HepG2 (cell line): ENCODE results near the gene ABCC10. TPM values are rescaled to one million over a fixed set of nuclear protein-coding genes. Genes with fewer than 3 reads are reported as not detected.

Experiments used
- FOXO1 ChIP-seq: sonication (generic); formaldehyde crosslinking; IDR thresholded peaks from 2 replicates; pipeline ENCODE4 v1.4.0; 2020; ENCODE audit warnings: missing genetic modification reagents
- HOXA9 ChIP-seq: sonication (generic); formaldehyde crosslinking; IDR thresholded peaks from 2 replicates; pipeline ENCODE4 v1.8.1; 2022; ENCODE audit warnings: missing genetic modification reagents, mild to moderate bottlenecking, moderate library complexity, borderline replicate concordance
- LCORL ChIP-seq, 2 experiments: fragments of 450-650 bp in 1 of 2; sonication (generic) in 1 of 2; formaldehyde crosslinking in 1 of 2; IDR thresholded peaks; 2 replicates each; pipeline versions ENCODE4 v1.5.0 to v1.6.1; 2017 to 2020; ENCODE audit warnings: antibody characterized with exemption in 1 of 2, missing genetic modification reagents in 1 of 2
- MLLT10 ChIP-seq: sonication (generic); formaldehyde crosslinking; IDR thresholded peaks from 2 replicates; pipeline ENCODE4 v1.4.0; 2020; ENCODE audit warnings: missing genetic modification reagents
- PREB ChIP-seq: sonication (generic); formaldehyde crosslinking; IDR thresholded peaks from 2 replicates; pipeline ENCODE4 v1.4.0; 2020; ENCODE audit warnings: missing genetic modification reagents
- THAP7 ChIP-seq: sonication (generic); formaldehyde crosslinking; IDR thresholded peaks from 2 replicates; pipeline ENCODE4 v1.8.1; 2023; ENCODE audit warnings: mild to moderate bottlenecking, missing genetic modification reagents
- TIGD3 ChIP-seq: sonication (generic); formaldehyde crosslinking; IDR thresholded peaks from 2 replicates; pipeline ENCODE4 v1.5.1; 2020; ENCODE audit warnings: mild to moderate bottlenecking, missing genetic modification reagents, borderline replicate concordance
- U2AF1 ChIP-seq: fragments of 200-400 bp; formaldehyde crosslinking; optimal IDR thresholded peaks from 2 replicates; pipeline ENCODE3; 2017; ENCODE audit warnings: mild to moderate bottlenecking, low read depth, low read length
- YEATS2 ChIP-seq: sonication (generic); formaldehyde crosslinking; IDR thresholded peaks from 2 replicates; pipeline ENCODE4 v1.4.0; 2020; ENCODE audit warnings: missing genetic modification reagents, borderline replicate concordance
- ZBTB26 ChIP-seq: IDR thresholded peaks from 2 replicates; pipeline ENCODE4 v1.6.1; 2016; ENCODE audit warnings: missing compliant biosample characterization, missing genetic modification reagents, borderline replicate concordance
- ZFP62 ChIP-seq: sonication (generic); formaldehyde crosslinking; IDR thresholded peaks from 2 replicates; pipeline ENCODE4 v1.4.0; 2020; ENCODE audit warnings: missing genetic modification reagents
- ZHX1 ChIP-seq: sonication (generic); formaldehyde crosslinking; IDR thresholded peaks from 2 replicates; pipeline ENCODE4 v1.8.1; 2022; ENCODE audit warnings: low read depth, mild to moderate bottlenecking, missing genetic modification reagents
- ZNF746 ChIP-seq: sonication (generic); formaldehyde crosslinking; IDR thresholded peaks from 2 replicates; pipeline ENCODE4 v1.8.0; 2022; ENCODE audit warnings: mild to moderate bottlenecking, missing genetic modification reagents
- ZNF770 ChIP-seq: sonication (generic); formaldehyde crosslinking; IDR thresholded peaks from 2 replicates; pipeline ENCODE4 v1.5.0; 2020; ENCODE audit warnings: mild to moderate bottlenecking, missing genetic modification reagents
- ZNF773 ChIP-seq: sonication (generic); formaldehyde crosslinking; IDR thresholded peaks from 2 replicates; pipeline ENCODE4 v1.4.0; 2020; ENCODE audit warnings: missing genetic modification reagents, borderline replicate concordance
- ZNF790 ChIP-seq: sonication (generic); formaldehyde crosslinking; IDR thresholded peaks from 2 replicates; pipeline ENCODE4 v1.8.0; 2022; ENCODE audit warnings: missing genetic modification reagents, mild to moderate bottlenecking, borderline replicate concordance
- ZNF83 ChIP-seq: sonication (generic); formaldehyde crosslinking; IDR thresholded peaks from 2 replicates; pipeline ENCODE4 v1.4.0; 2020; ENCODE audit warnings: missing genetic modification reagents, mild to moderate bottlenecking, borderline replicate concordance
- ZSCAN21 ChIP-seq: sonication (generic); formaldehyde crosslinking; IDR thresholded peaks from 2 replicates; pipeline ENCODE4 v1.8.0; 2022; ENCODE audit warnings: mild to moderate bottlenecking, missing genetic modification reagents, moderate library complexity, borderline replicate concordance
- polyA plus RNA-seq, 8 experiments: library from polyadenylated mRNA; depleted of rRNA in 3 of 8; stranded (reverse) in 7 of 8; unstranded in 1 of 8; fragments of >200 nt; fragmentation: Illumina TruSeq in 4 of 8; extraction: Trizol in 4 of 8; gene quantifications; 2 replicates each; pipeline versions ENCODE4 v1.2.1 to v1.2.3, GENCODE V29; 2011 to 2016; ENCODE audit warnings: low read depth in 4 of 8, missing spikeins in 1 of 8, mixed read lengths in 1 of 8; ENCODE audit not compliant: insufficient read depth in 1 of 8
- total RNA-seq, 5 experiments: library from RNA; depleted of rRNA; stranded (reverse); fragments of >200 nt; fragmentation: Illumina TruSeq; extraction: Trizol; gene quantifications; 2 replicates each; pipeline ENCODE4 v1.2.3, GENCODE V29; 2016; ENCODE audit warnings: low read depth in 1 of 5
- TF ChIP-seq, protein P1 (sequence below): sonication (generic); formaldehyde crosslinking; IDR thresholded peaks from 2 replicates; pipeline ENCODE4 v1.8.0; 2022; ENCODE audit warnings: missing genetic modification reagents, low read depth, mild to moderate bottlenecking, borderline replicate concordance

ABCC10 gene
- total and polyA plus RNA-seq, 2 of the 13 experiments (the other 11 are each of a cell fraction or from before 2014, with no cell fraction given) = 16.0 to 24.3 TPM

DNA sequence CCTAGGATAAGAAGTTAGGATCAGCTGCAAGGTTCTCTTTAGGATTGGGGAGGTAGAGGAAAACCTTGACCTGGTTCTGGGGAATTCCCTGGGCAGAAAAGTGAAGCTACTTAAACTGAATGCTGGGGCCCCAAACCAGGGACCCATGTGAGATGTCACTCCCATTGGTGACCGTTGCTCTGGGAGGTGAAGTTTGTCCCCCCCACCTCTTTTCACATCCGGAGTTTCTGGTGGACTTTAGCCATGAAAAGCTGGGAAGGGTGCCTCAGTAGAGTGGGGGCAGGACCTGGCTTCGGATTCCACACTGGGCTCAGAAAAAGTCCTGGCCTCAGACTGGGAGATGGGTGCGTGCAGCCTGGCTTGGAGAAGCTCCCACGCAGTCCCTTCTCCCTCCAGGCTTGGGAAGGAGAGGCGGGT, 63.2 kb downstream of the ABCC10 start (continued):
- TF ChIP-seq TIGD3 (peak; percentile 95; the same call in 1 of the 2 replicates), ZNF773 (CRISPR knock-in tag) (0 out of 2 replicates have a peak, but pooled peaks have one; percentile 42), ZNF770 (CRISPR knock-in tag) (no peak), HOXA9 (no peak), ZHX1 (CRISPR knock-in tag) (0 out of 2 replicates have a peak, but pooled peaks have one; percentile 47), THAP7 (no peak), ZNF746 (CRISPR knock-in tag) (peak; percentile 97), ZFP62 (no peak), U2AF1 (peak; percentile 77), PREB (CRISPR knock-in tag) (no peak), FOXO1 (no peak; the same call in 1 of the 2 replicates), LCORL (IDR thresholded peaks at IDR 0.05) (no peak), LCORL (CRISPR knock-in tag; IDR thresholded peaks at IDR 0.05) (no peak), ZSCAN21 (CRISPR knock-in tag) (0 out of 2 replicates have a peak, but pooled peaks have one; percentile 63), ZNF790 (no peak), YEATS2 (no peak), MLLT10 (no peak), ZBTB26 (CRISPR knock-in tag) (no peak), ZNF83 (CRISPR knock-in tag) (no peak)
- TF ChIP-seq, protein P1, sequence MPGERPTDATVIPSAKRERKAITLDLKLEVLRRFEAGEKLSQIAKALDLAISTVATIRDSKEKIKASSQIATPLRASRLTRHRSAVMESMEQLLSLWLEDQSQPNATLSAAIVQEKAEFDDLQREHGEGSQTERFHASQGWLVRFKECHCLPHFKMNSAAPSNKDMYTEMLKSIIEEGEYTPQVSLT = no peak
